Glutamatergic neuron (in vitro differentiated cells): ENCODE results near the gene THSD7A. TPM values are rescaled to one million over a fixed set of nuclear protein-coding genes. Genes with fewer than 3 reads are reported as not detected.

Source experiments
- DNase-seq: peaks from one replicate; pipeline ENCODE4 v3.0.0; 2022
- H3K27ac Mint-ChIP-seq: one replicate; pipeline ENCODE4 v1.8.0; 2020; ENCODE audit warnings: mild to moderate bottlenecking, mixed read lengths, inconsistent platforms; ENCODE audit not compliant: unreplicated experiment
- H3K27me3 Mint-ChIP-seq: one replicate; pipeline ENCODE4 v1.8.0; 2020; ENCODE audit warnings: mild to moderate bottlenecking, moderate library complexity, mixed read lengths, inconsistent platforms; ENCODE audit not compliant: unreplicated experiment
- H3K36me3 Mint-ChIP-seq: one replicate; pipeline ENCODE4 v1.8.0; 2020; ENCODE audit warnings: mild to moderate bottlenecking, mixed read lengths, inconsistent platforms; ENCODE audit not compliant: unreplicated experiment
- H3K4me1 Mint-ChIP-seq: one replicate; pipeline ENCODE4 v1.8.0; 2020; ENCODE audit warnings: mild to moderate bottlenecking, low read depth, mixed read lengths, inconsistent platforms; ENCODE audit not compliant: unreplicated experiment
- H3K4me3 Mint-ChIP-seq: one replicate; pipeline ENCODE4 v1.8.0; 2020; ENCODE audit warnings: mild to moderate bottlenecking, mixed read lengths, inconsistent platforms; ENCODE audit not compliant: unreplicated experiment
- H3K9me3 Mint-ChIP-seq: one replicate; pipeline ENCODE4 v1.8.0; 2020; ENCODE audit warnings: mild to moderate bottlenecking, moderate library complexity, mixed read lengths, inconsistent platforms; ENCODE audit not compliant: unreplicated experiment
- total RNA-seq: library from RNA; stranded (reverse); fragmentation: NEBNext Ultra II Directional; extraction: Animal tissue kit (Norgen Biotek cat#: 25700); gene quantifications from one replicate; pipeline ENCODE4 v1.2.1, GENCODE V29; 2021; ENCODE audit not compliant: unreplicated experiment
- TF ChIP-seq, protein P1 (sequence below): fragments of 200-600 bp; sonication (generic); IDR thresholded peaks from one replicate; pipeline ENCODE4 v1.5.0; 2021; ENCODE audit not compliant: partially characterized antibody, unreplicated experiment

The THSD7A gene
- total RNA-seq, 1 donor from 2014 or later = 211 TPM

DNA sequence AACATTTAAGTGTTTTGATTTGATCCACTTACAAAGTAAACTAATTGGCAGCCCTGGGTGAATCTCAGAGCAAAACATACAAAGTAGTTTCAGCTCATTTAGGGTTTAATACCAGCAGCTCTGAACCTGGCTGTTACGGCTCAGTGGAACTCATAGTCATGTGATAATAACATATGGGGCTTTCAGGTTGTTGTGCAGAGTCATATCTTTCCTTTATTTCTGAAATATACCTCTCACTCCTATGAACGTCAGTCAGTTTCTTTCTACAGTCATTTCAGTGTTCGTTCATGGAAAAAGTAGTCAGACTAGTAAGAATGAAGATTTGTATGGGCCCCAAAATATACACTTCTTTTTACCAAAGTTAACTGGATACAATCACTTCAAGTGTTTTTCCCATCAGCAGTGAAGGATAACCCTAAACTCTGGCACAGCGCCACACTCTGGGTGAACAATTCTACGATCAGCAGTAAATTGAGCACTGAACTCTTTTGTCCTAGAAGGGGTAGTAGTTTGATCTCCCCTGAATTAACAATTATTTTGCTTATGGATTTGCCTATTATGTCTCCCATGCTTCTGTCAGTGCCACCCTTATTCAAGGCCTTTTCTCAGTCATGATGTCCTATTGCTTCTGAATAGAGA lies 218.6 kb downstream of the THSD7A start:
- TF ChIP-seq, protein P1, sequence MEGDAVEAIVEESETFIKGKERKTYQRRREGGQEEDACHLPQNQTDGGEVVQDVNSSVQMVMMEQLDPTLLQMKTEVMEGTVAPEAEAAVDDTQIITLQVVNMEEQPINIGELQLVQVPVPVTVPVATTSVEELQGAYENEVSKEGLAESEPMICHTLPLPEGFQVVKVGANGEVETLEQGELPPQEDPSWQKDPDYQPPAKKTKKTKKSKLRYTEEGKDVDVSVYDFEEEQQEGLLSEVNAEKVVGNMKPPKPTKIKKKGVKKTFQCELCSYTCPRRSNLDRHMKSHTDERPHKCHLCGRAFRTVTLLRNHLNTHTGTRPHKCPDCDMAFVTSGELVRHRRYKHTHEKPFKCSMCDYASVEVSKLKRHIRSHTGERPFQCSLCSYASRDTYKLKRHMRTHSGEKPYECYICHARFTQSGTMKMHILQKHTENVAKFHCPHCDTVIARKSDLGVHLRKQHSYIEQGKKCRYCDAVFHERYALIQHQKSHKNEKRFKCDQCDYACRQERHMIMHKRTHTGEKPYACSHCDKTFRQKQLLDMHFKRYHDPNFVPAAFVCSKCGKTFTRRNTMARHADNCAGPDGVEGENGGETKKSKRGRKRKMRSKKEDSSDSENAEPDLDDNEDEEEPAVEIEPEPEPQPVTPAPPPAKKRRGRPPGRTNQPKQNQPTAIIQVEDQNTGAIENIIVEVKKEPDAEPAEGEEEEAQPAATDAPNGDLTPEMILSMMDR = no peak
- Mint-ChIP-seq H3K4me3 (no peak overlapping the region), H3K9me3 (no peaks in the 10 kb centered on the region), H3K4me1 (peaks cover 35% of the 10 kb centered on the region), H3K27ac (no peak overlapping the region), H3K36me3 (no peaks in the 10 kb centered on the region), H3K27me3 (peaks cover 2% of the 10 kb centered on the region)
- DNase-seq = no peak

- peaks cover 3% of the 10 kb centered on the region for H3K27me3 Mint-ChIP-seq
- no peak overlapping the region for H3K27ac Mint-ChIP-seq
- no peak overlapping the region for H3K4me3 Mint-ChIP-seq
- no peaks in the 10 kb centered on the region for H3K36me3 Mint-ChIP-seq
- TF ChIP-seq, protein P1 = no peak
- no peak for DNase-seq
- H3K4me1 Mint-ChIP-seq = peaks cover 40% of the 10 kb centered on the region
- peaks cover 2% of the 10 kb centered on the region for H3K9me3 Mint-ChIP-seq
Observed at GRCh38 chr7:11612737-11613136, 219.3 kb downstream of the THSD7A start.

GRCh38 chr7:11609096-11609670 lies 222.8 kb downstream of the THSD7A start:
- Mint-ChIP-seq H3K4me1 (peaks cover 36% of the 10 kb centered on the region), H3K9me3 (peaks cover 6% of the 10 kb centered on the region), H3K36me3 (no peaks in the 10 kb centered on the region), H3K4me3 (peak overlapping the region; percentile 12), H3K27me3 (peaks cover 5% of the 10 kb centered on the region), H3K27ac (peak overlapping the region; percentile 71)
- DNase-seq = no peak
- TF ChIP-seq, protein P1 = no peak

- DNase-seq = peak; percentile 31
- H3K36me3 Mint-ChIP-seq = peaks cover 1% of the 10 kb centered on the region
- peak overlapping the region; percentile 68 for H3K4me3 Mint-ChIP-seq
- peaks cover 34% of the 10 kb centered on the region for H3K4me1 Mint-ChIP-seq
- peaks cover 6% of the 10 kb centered on the region for H3K9me3 Mint-ChIP-seq
- TF ChIP-seq, protein P1 = no peak
- H3K27ac Mint-ChIP-seq = peak overlapping the region; percentile 95
- H3K27me3 Mint-ChIP-seq = peaks cover 5% of the 10 kb centered on the region
Observed at GRCh38 chr7:11607686-11608085, 224.3 kb downstream of the THSD7A start.

- no peak overlapping the region for H3K4me3 Mint-ChIP-seq
- no peak for DNase-seq
- no peak overlapping the region for H3K27ac Mint-ChIP-seq
- peaks cover 8% of the 10 kb centered on the region for H3K27me3 Mint-ChIP-seq
- TF ChIP-seq, protein P1 = no peak
- H3K36me3 Mint-ChIP-seq = peaks cover 6% of the 10 kb centered on the region
- H3K9me3 Mint-ChIP-seq = peaks cover 6% of the 10 kb centered on the region
- H3K4me1 Mint-ChIP-seq = peaks cover 29% of the 10 kb centered on the region
Observed at GRCh38 chr7:11605749-11606148, 226.2 kb downstream of the THSD7A start.
